ENCODE measurements around the gene ECEL1.
A peak's percentile ranks its signal among the peaks of the same experiment; 100 is the strongest.

Gene ECEL1

GRCh38 chr2:232525791-232526371, 38.2 kb upstream of the ECEL1 start, which contains the start of gene CHRND:
TSS of gene CHRND (plus strand) at chr2:232526160. CDS start at chr2:232526216, 56 bp downstream.
- no peak within 1 kb of the TSS for H3K27ac ChIP-seq
- no peak for TF ChIP-seq CTCF (conservative IDR thresholded peaks at IDR 0.05)

- no peak overlapping the region for H3K27ac ChIP-seq
- no peak for TF ChIP-seq CTCF (conservative IDR thresholded peaks at IDR 0.05)
Measured at GRCh38 chr2:232525199-232525598, 37.6 kb upstream of the ECEL1 start.

- no peak overlapping the region for H3K27ac ChIP-seq
- TF ChIP-seq CTCF (conservative IDR thresholded peaks at IDR 0.05) = no peak
Measured at GRCh38 chr2:232524771-232525170, 37.1 kb upstream of the ECEL1 start.

- peak; percentile 44 for TF ChIP-seq CTCF (conservative IDR thresholded peaks at IDR 0.05)
- H3K27ac ChIP-seq = no peak overlapping the region
Measured at GRCh38 chr2:232523682-232524597, 36.3 kb upstream of the ECEL1 start.

- TF ChIP-seq CTCF (conservative IDR thresholded peaks at IDR 0.05) = no peak
- H3K27ac ChIP-seq = no peak overlapping the region
Measured at GRCh38 chr2:232523402-232523681, 35.7 kb upstream of the ECEL1 start.

GRCh38 chr2:232522623-232523401, 35.2 kb upstream of the ECEL1 start:
- no peak for TF ChIP-seq CTCF (conservative IDR thresholded peaks at IDR 0.05)
- H3K27ac ChIP-seq = no peak overlapping the region

- TF ChIP-seq CTCF (conservative IDR thresholded peaks at IDR 0.05) = peak; percentile 92
- H3K27ac ChIP-seq = no peak overlapping the region
Measured at GRCh38 chr2:232521959-232522622, 34.5 kb upstream of the ECEL1 start.
